GM12873 (cell line): ENCODE results near the gene ZNF518A.

Experiments
- TF ChIP-seq, protein P1 (sequence below): IDR thresholded peaks from 2 replicates; pipeline ENCODE4 v1.5.1; 2012; ENCODE audit warnings: low read depth, mild to moderate bottlenecking, moderate library complexity, low read length, control low read depth; ENCODE audit not compliant: insufficient read depth; ENCODE audit errors: missing control alignments

The ZNF518A gene

DNA sequence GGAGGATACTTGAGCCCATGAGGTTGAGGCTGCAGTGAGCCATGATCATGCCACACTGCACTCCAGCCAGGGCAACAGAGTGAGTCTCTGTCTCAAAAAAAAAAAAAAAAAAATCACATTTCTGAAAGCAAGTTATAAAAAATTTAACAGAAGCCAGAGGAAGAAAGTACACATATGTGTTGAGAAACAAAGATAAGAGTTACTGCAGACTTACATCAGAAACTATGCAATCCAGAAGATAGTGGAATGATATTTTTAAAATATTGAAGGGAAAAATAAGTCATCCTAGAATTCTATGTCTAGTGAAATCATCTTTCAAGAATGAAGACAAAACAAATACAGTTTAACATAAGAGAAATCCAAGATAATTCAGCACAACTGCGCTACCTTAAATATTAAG lies 46.9 kb downstream of the ZNF518A start:
- TF ChIP-seq, protein P1, sequence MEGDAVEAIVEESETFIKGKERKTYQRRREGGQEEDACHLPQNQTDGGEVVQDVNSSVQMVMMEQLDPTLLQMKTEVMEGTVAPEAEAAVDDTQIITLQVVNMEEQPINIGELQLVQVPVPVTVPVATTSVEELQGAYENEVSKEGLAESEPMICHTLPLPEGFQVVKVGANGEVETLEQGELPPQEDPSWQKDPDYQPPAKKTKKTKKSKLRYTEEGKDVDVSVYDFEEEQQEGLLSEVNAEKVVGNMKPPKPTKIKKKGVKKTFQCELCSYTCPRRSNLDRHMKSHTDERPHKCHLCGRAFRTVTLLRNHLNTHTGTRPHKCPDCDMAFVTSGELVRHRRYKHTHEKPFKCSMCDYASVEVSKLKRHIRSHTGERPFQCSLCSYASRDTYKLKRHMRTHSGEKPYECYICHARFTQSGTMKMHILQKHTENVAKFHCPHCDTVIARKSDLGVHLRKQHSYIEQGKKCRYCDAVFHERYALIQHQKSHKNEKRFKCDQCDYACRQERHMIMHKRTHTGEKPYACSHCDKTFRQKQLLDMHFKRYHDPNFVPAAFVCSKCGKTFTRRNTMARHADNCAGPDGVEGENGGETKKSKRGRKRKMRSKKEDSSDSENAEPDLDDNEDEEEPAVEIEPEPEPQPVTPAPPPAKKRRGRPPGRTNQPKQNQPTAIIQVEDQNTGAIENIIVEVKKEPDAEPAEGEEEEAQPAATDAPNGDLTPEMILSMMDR = no peak

DNA sequence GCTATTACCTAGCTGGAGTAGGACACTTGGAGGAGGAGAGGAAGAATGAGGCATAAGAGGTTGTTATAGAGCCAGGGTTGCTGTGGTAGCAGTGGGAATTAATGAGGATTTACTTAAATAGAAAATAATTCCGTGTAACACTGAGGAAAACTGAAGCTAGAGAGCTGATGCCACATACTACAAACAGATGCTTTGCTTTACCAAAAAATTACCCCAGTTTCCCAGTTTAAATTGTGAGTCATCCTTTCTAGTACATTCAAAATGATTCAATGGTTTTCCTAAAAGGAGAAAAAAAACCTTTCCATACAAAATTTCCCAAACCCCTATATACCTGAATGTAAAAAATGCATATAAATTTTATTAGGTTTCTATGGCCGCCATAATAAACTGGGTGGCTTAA lies 58.3 kb downstream of the ZNF518A start:
- TF ChIP-seq, protein P1 = no peak

DNA sequence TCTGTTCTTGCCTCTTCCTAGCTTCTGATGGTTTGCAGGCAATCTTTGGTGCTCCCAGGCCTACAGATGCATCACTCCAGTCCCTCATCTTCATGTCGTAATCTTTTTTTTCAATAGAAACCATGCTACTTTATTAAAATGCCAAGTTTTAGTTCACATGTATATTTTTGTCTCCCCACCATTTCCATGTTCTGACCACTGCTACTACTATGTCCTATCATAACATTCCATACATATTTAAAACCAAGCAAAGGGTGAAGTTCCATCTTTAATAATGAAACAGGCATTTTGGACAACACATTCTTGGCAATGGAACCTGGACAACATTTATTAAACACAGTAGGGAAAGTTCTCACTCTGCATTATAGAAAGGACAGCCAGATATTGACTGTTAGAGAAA lies 58.8 kb downstream of the ZNF518A start:
- TF ChIP-seq, protein P1 = no peak

DNA sequence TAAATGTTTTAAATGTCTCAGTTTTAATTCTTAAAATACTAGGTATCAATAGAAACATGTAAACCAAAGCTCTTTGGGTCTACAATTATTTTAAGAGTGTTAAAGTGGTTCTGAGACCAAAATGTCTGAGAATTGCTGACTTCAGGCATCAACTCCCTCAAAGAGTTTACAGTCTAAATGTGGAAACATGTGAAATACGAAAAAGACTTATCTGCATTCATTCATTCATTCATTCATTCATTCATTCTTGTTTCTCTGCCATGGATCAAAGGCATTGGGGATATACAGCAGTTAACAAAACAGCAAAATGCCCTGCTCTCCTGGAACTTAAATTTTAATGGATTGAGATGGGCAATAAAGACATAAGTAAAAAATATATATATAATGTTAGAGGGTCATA lies 71.4 kb downstream of the ZNF518A start:
- TF ChIP-seq, protein P1 = no peak

DNA sequence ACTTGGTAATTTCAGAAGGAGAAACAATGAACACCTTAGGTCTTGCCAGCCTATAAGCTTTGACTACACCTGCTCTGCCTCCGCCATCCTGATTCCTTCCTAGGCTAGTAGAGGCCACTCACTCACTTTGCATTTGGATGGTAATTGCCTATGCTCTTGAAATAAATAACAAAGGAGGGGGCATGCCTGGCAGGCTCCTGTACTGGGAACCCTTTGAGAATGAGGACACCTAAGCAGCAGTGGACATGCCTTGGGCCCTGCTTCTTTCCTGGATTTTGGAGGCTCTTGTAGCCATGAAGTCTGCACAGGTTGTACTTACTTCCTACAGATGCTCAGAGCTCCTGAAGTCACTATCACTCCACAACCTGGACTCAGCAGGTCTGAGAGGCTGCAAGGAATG lies 75.5 kb downstream of the ZNF518A start:
- TF ChIP-seq, protein P1 = no peak

DNA sequence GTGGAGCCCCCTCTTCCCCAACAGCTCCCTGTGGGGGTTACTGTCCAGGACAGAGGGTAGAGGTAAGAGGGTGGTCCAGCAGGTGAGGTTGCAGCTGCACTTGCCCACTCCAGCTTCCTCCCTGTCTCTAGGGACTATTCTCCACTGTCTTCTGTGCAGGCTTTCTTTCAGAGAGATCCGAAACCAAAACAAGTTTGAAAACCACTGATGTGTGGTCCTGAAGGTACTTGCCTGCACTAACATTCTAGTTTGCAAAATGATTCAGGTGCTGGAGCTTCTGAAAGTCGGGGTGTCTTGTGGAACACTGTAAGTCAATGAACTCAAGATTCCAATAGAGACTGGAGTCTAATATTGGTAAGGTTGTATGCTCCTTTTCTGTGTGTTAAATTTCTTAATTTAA lies 78.2 kb downstream of the ZNF518A start:
- TF ChIP-seq, protein P1 = no peak

DNA sequence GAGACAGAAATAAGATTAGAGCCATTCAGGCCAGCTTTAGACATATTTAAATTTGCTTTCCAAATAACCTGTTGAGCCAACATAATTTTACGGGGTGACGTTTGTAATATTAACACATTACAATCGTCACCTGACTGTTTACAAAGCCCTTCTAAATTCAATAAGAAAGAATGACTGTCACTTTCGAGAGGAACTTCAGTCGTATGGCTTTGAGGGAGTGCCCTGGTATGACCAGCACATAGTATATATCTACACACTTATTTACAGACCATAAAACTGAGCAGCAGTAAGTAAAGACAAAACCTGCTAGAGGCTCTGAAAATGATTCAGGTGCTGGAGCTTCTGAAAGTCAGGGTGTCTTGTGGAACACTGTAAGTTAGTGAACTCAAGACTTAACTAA lies 78.8 kb downstream of the ZNF518A start:
- TF ChIP-seq, protein P1 = no peak
